GM18508 (cell line): ENCODE data around the gene IFNG-AS1.

ENCODE experiments used
- ATAC-seq: cut with Tn5 transposase; IDR thresholded peaks from one replicate; pipeline ENCODE4 v1.9.1; 2021; ENCODE audit warnings: moderate number of reproducible peaks; ENCODE audit not compliant: insufficient read depth, unreplicated experiment

The IFNG-AS1 gene

GRCh38 chr12:68031881-68032739 lies 42.9 kb downstream of the IFNG-AS1 start:
- ATAC-seq: no peak

DNA sequence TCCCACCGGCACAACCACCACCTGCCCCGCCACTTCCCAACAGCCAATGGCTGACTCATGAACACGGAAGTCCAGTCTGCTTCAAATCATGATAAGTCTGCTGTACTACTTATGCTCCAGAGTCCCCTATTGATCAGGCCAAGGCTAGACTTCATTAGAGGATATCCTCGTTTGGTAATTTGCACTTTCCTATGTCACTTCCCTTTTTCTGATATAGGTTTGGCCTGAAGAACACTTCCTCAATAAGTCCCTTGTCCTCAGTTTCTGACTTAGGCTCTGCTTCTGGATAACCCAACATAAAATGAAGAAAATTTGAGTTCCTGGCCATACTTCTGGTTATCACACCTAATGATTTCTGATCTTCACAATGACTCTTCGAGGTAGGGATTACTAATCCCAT lies 45.3 kb downstream of the IFNG-AS1 start:
- ATAC-seq: no peak

GRCh38 chr12:68036642-68037041 lies 47.4 kb downstream of the IFNG-AS1 start:
- ATAC-seq: no peak

GRCh38 chr12:68037616-68038255 lies 48.5 kb downstream of the IFNG-AS1 start:
- no peak for ATAC-seq

GRCh38 chr12:68038650-68039049 lies 49.4 kb downstream of the IFNG-AS1 start:
- ATAC-seq: no peak

DNA sequence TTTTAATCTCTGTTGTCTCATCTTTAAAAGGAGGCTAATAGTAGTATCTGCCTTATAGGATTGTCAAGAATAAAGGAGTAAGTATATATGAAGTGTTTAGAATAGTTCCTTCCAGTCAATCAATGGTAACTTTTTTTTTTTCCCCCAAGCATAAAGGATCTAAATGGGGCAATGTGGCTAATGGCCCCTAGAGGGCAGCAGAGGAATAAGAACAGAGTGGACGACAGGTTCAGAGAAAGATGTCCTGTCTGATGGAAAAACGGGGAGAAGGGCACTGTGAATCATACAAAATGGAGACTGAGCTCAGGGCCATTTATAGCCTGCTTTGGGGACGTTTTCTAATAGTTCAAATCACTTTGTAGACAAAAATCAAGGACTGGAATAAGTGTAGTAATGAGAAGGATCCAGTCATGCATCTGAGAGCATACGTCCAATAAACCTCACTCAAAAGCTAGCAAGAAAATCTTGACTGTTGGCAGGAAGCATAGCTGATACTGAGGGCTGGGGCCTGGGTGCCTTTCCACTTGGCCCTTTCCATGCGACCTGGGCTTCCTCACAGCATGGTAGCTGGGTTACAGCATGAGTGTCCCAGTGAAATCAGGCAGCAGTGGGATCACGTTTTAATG lies 51.3 kb downstream of the IFNG-AS1 start:
- ATAC-seq: no peak

- peak; percentile 84 for ATAC-seq
Measured at GRCh38 chr12:68042212-68042699, 53.0 kb downstream of the IFNG-AS1 start.

- ATAC-seq: no peak
Measured at GRCh38 chr12:68043435-68043834, 54.2 kb downstream of the IFNG-AS1 start.

DNA sequence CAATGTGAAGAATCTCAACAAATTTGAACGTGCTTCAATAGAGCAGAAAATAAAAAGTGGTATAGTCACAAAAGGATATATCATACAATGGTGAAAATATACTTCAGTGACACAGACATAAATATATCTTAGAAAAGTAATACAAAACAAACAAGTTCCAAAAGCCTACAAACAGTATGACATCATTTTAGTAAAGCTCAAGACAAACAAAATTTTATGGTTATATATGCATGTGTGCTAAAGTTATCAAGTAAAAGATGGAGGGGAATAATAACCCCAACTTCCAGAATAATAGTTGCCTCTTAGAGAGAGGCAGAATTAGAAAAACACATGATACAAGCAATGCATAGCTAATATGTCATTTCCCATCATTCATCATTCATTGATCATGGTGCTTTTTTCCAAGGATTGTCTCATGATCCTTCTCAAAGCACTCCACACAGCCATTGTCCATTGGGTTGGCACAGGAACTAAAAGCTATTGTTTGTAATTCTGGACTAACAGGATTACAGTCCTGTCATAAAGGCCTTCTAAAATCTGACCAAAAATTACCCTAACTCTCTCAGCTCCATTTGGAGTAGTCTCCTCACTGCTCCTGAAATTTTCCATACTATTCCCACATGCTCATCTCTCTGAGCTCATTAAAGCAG lies 59.5 kb downstream of the IFNG-AS1 start:
- no peak for ATAC-seq

DNA sequence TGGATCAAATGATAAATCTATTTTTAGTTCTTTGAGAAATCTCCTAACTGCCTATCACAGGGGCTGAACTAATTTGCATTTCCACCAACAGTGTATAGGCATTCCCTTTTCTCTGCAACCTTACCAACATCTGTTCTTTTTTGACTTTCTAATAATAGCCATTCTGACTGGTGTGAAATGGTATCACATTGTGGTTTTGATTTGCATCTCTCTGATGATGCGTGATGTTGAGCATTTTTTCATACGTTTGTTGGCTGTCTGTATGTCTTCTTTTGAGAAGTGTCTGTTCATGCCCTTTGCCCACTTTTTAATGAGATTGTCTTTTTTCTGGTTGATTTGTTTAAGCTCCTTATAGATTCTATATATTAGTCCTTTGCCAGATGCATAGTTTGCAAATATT lies 67.1 kb downstream of the IFNG-AS1 start:
- no peak for ATAC-seq

- ATAC-seq: no peak
Measured at GRCh38 chr12:68063900-68064590, 74.8 kb downstream of the IFNG-AS1 start.

GRCh38 chr12:68065163-68065562 lies 75.9 kb downstream of the IFNG-AS1 start:
- ATAC-seq: no peak

DNA sequence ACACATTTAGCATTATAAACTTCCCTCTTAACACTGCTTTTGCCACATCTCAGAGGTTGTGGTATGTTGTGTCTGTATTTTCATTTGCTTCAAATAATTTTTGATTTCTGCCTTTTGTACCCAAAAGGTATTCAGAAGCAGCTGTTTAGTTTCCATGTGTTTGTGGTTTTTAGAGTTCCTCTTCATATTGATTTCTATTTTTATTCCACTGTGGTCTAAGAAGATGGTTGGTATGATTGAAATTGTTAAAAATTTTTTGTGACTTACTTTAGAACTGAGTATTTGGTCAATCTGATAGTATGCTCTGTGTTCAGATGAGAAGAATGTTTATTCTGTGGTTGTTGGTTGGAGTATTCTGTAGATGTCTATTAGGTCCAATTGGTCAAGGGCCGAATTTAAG lies 76.4 kb downstream of the IFNG-AS1 start:
- no peak for ATAC-seq

DNA sequence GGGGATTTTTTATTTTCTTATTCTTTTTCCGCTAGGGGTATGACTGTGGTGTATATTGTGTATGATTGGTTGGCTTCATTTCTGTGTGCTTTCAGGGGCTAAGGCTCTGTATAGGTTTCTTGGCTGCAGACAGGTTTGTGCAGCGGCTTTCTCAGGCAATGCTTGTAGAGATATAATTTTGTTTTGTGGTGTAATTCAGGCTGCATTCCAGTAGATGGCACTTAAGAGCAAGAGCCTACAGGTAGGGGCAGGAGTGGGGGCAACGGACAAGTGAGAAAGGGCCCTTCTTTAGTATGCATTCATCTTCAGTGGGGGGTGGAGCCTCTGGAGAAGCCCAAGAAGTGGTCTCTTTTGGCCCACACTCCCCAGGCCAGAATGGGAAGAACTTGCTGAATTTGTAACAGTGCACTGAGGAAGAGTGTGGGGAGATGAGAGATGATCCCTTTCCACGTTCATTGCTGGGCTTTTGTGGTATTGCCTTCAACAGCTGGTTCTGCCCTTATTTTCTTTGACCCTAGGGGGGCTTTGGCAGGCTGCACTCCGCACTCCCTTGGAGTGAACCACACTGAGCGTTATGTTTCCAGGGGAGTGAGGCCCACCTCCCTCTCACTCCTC lies 78.6 kb downstream of the IFNG-AS1 start:
- ATAC-seq: no peak

GRCh38 chr12:68069275-68069674 lies 80.0 kb downstream of the IFNG-AS1 start:
- ATAC-seq: no peak
